Neural progenitor cell (in vitro differentiated cells): Measurements from ENCODE around the gene ZNF77.

Source experiments
- CTCF ChIP-seq: fragments of 200-600 bp; sonication (generic); IDR thresholded peaks from 2 replicates; pipeline ENCODE4 v1.5.1; 2017; ENCODE audit warnings: antibody characterized with exemption, mild to moderate bottlenecking
- EZH2 ChIP-seq: fragments of 200-600 bp; sonication (generic); IDR thresholded peaks from 2 replicates; pipeline ENCODE4 v1.6.1; 2017; ENCODE audit warnings: antibody characterized with exemption, mild to moderate bottlenecking, moderate library complexity

GRCh38 chr19:2989236-2989946 is 44.6 kb upstream of the ZNF77 start:
- TF ChIP-seq CTCF (no peak), EZH2 (no peak)
